Loucy (cell line): ENCODE data around the gene FANCC.

Experiments
- CTCF ChIP-seq: fragments of 200-600 bp; sonication (generic); conservative IDR thresholded peaks from 2 replicates; pipeline ENCODE4 v1.5.1; 2014; ENCODE audit warnings: mild to moderate bottlenecking, antibody characterized with exemption, low read length
- EZH2phosphoT487 ChIP-seq: fragments of 200-600 bp; IDR thresholded peaks from 2 replicates; pipeline ENCODE4 v1.6.1; 2018; ENCODE audit warnings: antibody characterized with exemption, mild to moderate bottlenecking, moderate library complexity, borderline replicate concordance

- TF ChIP-seq CTCF (no peak), EZH2phosphoT487 (no peak)
Measured at GRCh38 chr9:95325221-95325620, 7.7 kb upstream of the FANCC start.
